Small intestine (tissue), 7 donors: Measurements from ENCODE around the gene GPC3. TPM values are rescaled to one million over a fixed set of nuclear protein-coding genes. Genes with fewer than 3 reads are reported as not detected.

ENCODE experiments used
- DNase-seq, 2 donors: peaks; one replicate each; pipeline versions ENCODE4 v3.0.0 to v3.0.0-alpha.2; 2013
- FAIRE-seq: peaks from 2 replicates; lab custom pipeline; 2012; peaks lifted over from hg19 to GRCh38; lab: Jason Lieb, UNC
- H3K27ac ChIP-seq, 3 donors: one replicate each; pipeline ENCODE4 v1.5.1; 2013; ENCODE audit warnings: low read length in 2 of 3, mild to moderate bottlenecking in 2 of 3, control low read depth in 1 of 3, inconsistent platforms in 1 of 3, low read depth in 1 of 3, moderate library complexity in 1 of 3
- H3K27me3 ChIP-seq, 3 donors: one replicate each; pipeline ENCODE4 v1.6.1; 2013; ENCODE audit warnings: low read length in 3 of 3, inconsistent platforms in 1 of 3; ENCODE audit not compliant: control insufficient read depth in 3 of 3, insufficient read depth in 3 of 3
- H3K36me3 ChIP-seq, 3 donors: one replicate each; pipeline ENCODE4 v1.6.1; 2013; ENCODE audit warnings: low read length in 3 of 3, inconsistent platforms in 1 of 3, low read depth in 1 of 3, mild to moderate bottlenecking in 1 of 3, moderate library complexity in 1 of 3; ENCODE audit not compliant: control insufficient read depth in 3 of 3, insufficient read depth in 2 of 3
- H3K4me1 ChIP-seq, 3 donors: one replicate each; pipeline ENCODE4 v1.6.1; 2013; ENCODE audit warnings: low read length in 2 of 3, inconsistent platforms in 1 of 3, low read depth in 1 of 3, mild to moderate bottlenecking in 1 of 3, moderate library complexity in 1 of 3; ENCODE audit not compliant: control insufficient read depth in 3 of 3, insufficient read depth in 2 of 3
- H3K4me3 ChIP-seq, 3 donors: one replicate each; pipeline ENCODE4 v1.5.1; 2013; ENCODE audit warnings: low read length in 3 of 3, control low read depth in 1 of 3, inconsistent platforms in 1 of 3, low read depth in 1 of 3, mild to moderate bottlenecking in 1 of 3, moderate library complexity in 1 of 3
- H3K9me3 ChIP-seq, 2 donors: one replicate each; pipeline ENCODE4 v1.6.1; 2013; ENCODE audit warnings: low read depth in 1 of 2, low read length in 1 of 2; ENCODE audit not compliant: control insufficient read depth in 2 of 2, insufficient read depth in 1 of 2
- WGBS, 3 donors: extraction: QIAGEN DNeasy Blood & Tissue Kit; methylation state at CpG; one replicate each; pipeline ENCODE4 v1.1.7; 2013; 5-methylcytosine and 5-hydroxymethylcytosine counted together
- polyA plus RNA-seq, 4 donors: library from polyadenylated mRNA; stranded (reverse) in 3 of 4; unstranded in 1 of 4; fragments of 200-250 nt in 3 of 4; fragments of 120-200 nt in 1 of 4; gene quantifications; one replicate each; pipeline versions ENCODE4 v1.2.1 to v1.2.3, GENCODE V29; 2013
- donor health status: healthy with polysubstance abuse.
- donor health status: control.
- donor health status: control.
- donor health status: Bipolar disorder and iron deficiency.
- donor health status: healthy.

The GPC3 gene
- polyA plus RNA-seq, 4 donors, result 14.3 to 186 TPM; not detected in 2

- H3K4me3 ChIP-seq, result no peak overlapping the region
- H3K27me3 ChIP-seq, result peaks cover 0 to 2% (median 0%) of the 10 kb centered on the region in 3 donors
- H3K9me3 ChIP-seq, result no peaks in the 10 kb centered on the region
- 76 to 88% (median 83%) methylated on average over 1 of the region's 1 CpG for WGBS, 3 donors
- no peaks in the 10 kb centered on the region for H3K4me1 ChIP-seq
- DNase-seq (no peak), FAIRE-seq (no peak)
- no peak overlapping the region for H3K27ac ChIP-seq
- H3K36me3 ChIP-seq, result no peaks in the 10 kb centered on the region
Measured at GRCh38 chrX:133600536-133600935, 384.9 kb downstream of the GPC3 start.

GRCh38 chrX:133598601-133599335, 386.6 kb downstream of the GPC3 start:
- Histone ChIP-seq H3K4me3 (no peak overlapping the region), H3K4me1 (no peaks in the 10 kb centered on the region), H3K27ac (no peak overlapping the region), H3K9me3 (no peaks in the 10 kb centered on the region), H3K36me3 (no peaks in the 10 kb centered on the region), H3K27me3 (peaks cover 0 to 2% (median 0%) of the 10 kb centered on the region in 3 donors)
- FAIRE-seq, result no peak
- WGBS, 3 donors, result 44 to 65% (median 61%) methylated on average over 2 of the region's 2 CpGs
- no peak for DNase-seq

DNA sequence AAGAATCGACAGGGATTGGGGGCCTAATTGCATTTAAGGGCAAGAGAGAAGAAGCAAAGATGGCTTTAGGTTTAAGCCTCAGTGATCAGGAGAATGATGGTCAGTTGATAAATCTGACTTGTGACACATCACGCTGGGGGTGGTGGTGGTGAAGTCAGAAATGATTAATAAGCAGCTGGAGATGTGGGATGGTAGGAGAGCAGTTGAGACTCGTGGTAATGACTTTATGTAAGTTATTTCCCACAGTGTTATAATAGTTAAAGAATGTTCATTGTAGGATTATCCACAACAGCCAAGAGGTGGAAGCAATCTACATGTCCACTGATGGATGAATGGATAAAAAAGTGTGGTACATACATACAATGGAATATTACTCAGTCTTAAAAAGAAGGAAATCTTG, 391.2 kb downstream of the GPC3 start:
- peaks cover 0 to 2% (median 0%) of the 10 kb centered on the region in 3 donors for H3K36me3 ChIP-seq
- H3K4me1 ChIP-seq, result no peaks in the 10 kb centered on the region
- no peak overlapping the region for H3K27ac ChIP-seq
- no peaks in the 10 kb centered on the region for H3K27me3 ChIP-seq
- no peak overlapping the region for H3K4me3 ChIP-seq
- WGBS, 3 donors, result 68 to 83% (median 82%) methylated on average over 3 of the region's 3 CpGs
- no peak for FAIRE-seq
- DNase-seq, result no peak
- H3K9me3 ChIP-seq, result no peaks in the 10 kb centered on the region

DNA sequence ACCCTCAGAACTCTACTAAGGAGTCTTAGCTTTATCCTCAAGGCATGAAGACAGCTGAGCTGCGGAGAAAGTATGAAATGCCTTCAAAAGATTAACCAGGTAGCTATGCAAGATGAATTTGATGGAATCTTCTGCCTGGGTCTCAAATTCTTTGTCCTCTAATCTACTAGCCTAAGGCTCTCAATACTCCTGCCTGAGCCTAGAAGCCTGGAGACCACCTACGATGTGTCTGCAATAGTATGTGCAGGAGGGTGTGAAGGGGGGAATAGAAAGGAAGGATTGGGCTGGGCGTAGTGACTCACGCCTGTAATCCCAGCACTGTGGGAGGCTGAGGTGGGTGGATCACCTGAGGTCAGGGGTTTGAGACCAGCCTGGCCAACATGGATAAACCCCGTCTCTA, 391.9 kb downstream of the GPC3 start:
- Histone ChIP-seq H3K36me3 (peaks cover 0 to 2% (median 0%) of the 10 kb centered on the region in 3 donors), H3K27ac (no peak overlapping the region), H3K9me3 (no peaks in the 10 kb centered on the region), H3K4me3 (no peak overlapping the region), H3K4me1 (no peaks in the 10 kb centered on the region), H3K27me3 (no peaks in the 10 kb centered on the region)
- no peak for DNase-seq
- no peak for FAIRE-seq
- 89 to 96% (median 94%) methylated on average over 5 of the region's 5 CpGs for WGBS, 3 donors

- WGBS, 3 donors, result 71 to 88% (median 86%) methylated on average over 7 of the region's 7 CpGs
- Histone ChIP-seq H3K27me3 (no peaks in the 10 kb centered on the region), H3K9me3 (no peaks in the 10 kb centered on the region), H3K4me1 (no peaks in the 10 kb centered on the region), H3K4me3 (no peak overlapping the region), H3K36me3 (peaks cover 0 to 2% (median 0%) of the 10 kb centered on the region in 3 donors), H3K27ac (no peak overlapping the region)
- FAIRE-seq (no peak), DNase-seq (no peak)
Measured at GRCh38 chrX:133590703-133591505, 394.5 kb downstream of the GPC3 start.

GRCh38 chrX:133588827-133589226, 396.6 kb downstream of the GPC3 start:
- Histone ChIP-seq H3K9me3 (no peaks in the 10 kb centered on the region), H3K4me3 (no peak overlapping the region), H3K27ac (no peak overlapping the region), H3K36me3 (peaks cover 0 to 2% (median 0%) of the 10 kb centered on the region in 3 donors), H3K4me1 (no peaks in the 10 kb centered on the region), H3K27me3 (no peaks in the 10 kb centered on the region)
- WGBS, 3 donors, result 60 to 89% (median 81%) methylated on average over 1 of the region's 1 CpG
- DNase-seq (no peak), FAIRE-seq (no peak)

- Histone ChIP-seq H3K27me3 (no peaks in the 10 kb centered on the region), H3K9me3 (no peaks in the 10 kb centered on the region), H3K4me1 (no peaks in the 10 kb centered on the region), H3K27ac (no peak overlapping the region), H3K4me3 (no peak overlapping the region), H3K36me3 (peaks cover 0 to 2% (median 0%) of the 10 kb centered on the region in 3 donors)
- 57 to 90% (median 85%) methylated on average over 4 of the region's 4 CpGs for WGBS, 3 donors
- DNase-seq (no peak), FAIRE-seq (no peak)
Measured at GRCh38 chrX:133587818-133588217, 397.6 kb downstream of the GPC3 start.

- DNase-seq (no peak), FAIRE-seq (no peak)
- WGBS, 3 donors, result 69 to 93% (median 88%) methylated on average over 4 of the region's 4 CpGs
Measured at GRCh38 chrX:133587071-133587470, 398.3 kb downstream of the GPC3 start.

More at GRCh38 chrX:133587071-133587470, 398.3 kb downstream of the GPC3 start:
- no peaks in the 10 kb centered on the region for H3K4me1 ChIP-seq
- H3K27ac ChIP-seq, result no peak overlapping the region
- H3K27me3 ChIP-seq, result no peaks in the 10 kb centered on the region
- H3K9me3 ChIP-seq, result no peaks in the 10 kb centered on the region
- peaks cover 0 to 2% (median 0%) of the 10 kb centered on the region in 3 donors for H3K36me3 ChIP-seq
- H3K4me3 ChIP-seq, result no peak overlapping the region
